ENCODE measurements around the gene ATXN7L1.

GRCh38 chr7:105651798-105652197 lies 224.6 kb downstream of the ATXN7L1 start:
- no peak for TF ChIP-seq POLR2A (IDR thresholded peaks at IDR 0.05; ENCODE audit: low read depth, low read length)
- no peak for TF ChIP-seq POLR2AphosphoS5 (IDR thresholded peaks at IDR 0.05; ENCODE audit: low read depth, low read length)
